Mesendoderm (in vitro differentiated cells): ENCODE data around the gene EDN3.

Experiments
- DNase-seq: peaks from one replicate; pipeline ENCODE4 v3.0.0; 2013
- H2AK5ac ChIP-seq: 2 replicates; pipeline ENCODE4 v1.6.1; 2013; ENCODE audit warnings: low read length, inconsistent platforms
- H2BK120ac ChIP-seq: 2 replicates; pipeline ENCODE4 v1.6.1; 2013; ENCODE audit warnings: low read depth, mild to moderate bottlenecking, low read length, moderate library complexity, mixed read lengths
- H2BK15ac ChIP-seq: replicated peaks from 2 replicates; pipeline ENCODE4 v1.6.1; 2013; ENCODE audit warnings: low read depth, mild to moderate bottlenecking, moderate library complexity
- H2BK5ac ChIP-seq: 2 replicates; pipeline ENCODE4 v1.6.1; 2013; ENCODE audit warnings: low read length, inconsistent platforms
- H3K18ac ChIP-seq: 2 replicates; pipeline ENCODE4 v1.6.1; 2013; ENCODE audit warnings: mild to moderate bottlenecking, low read length, mixed read lengths
- H3K23ac ChIP-seq: one replicate; pipeline ENCODE4 v1.6.1; 2013; ENCODE audit warnings: low read length
- H3K27ac ChIP-seq: 2 replicates; pipeline ENCODE4 v1.5.1; 2013; ENCODE audit warnings: low read depth, mild to moderate bottlenecking, inconsistent platforms, low read length, moderate library complexity
- H3K27me3 ChIP-seq: 2 replicates; pipeline ENCODE4 v1.6.1; 2013; ENCODE audit warnings: low read length, control low read depth, mild to moderate bottlenecking, inconsistent platforms; ENCODE audit not compliant: insufficient read depth, poor library complexity
- H3K36me3 ChIP-seq: 2 replicates; pipeline ENCODE4 v1.6.1; 2013; ENCODE audit warnings: low read length, inconsistent platforms; ENCODE audit not compliant: control insufficient read depth, insufficient read depth
- H3K4ac ChIP-seq: one replicate; pipeline ENCODE4 v1.6.1; 2013; ENCODE audit warnings: low read depth, mild to moderate bottlenecking, low read length, moderate library complexity
- H3K4me1 ChIP-seq: 2 replicates; pipeline ENCODE4 v1.6.1; 2013; ENCODE audit warnings: low read depth, low read length, inconsistent platforms; ENCODE audit not compliant: control insufficient read depth
- H3K4me2 ChIP-seq: 2 replicates; pipeline ENCODE4 v1.6.1; 2013; ENCODE audit warnings: low read length
- H3K4me3 ChIP-seq: 2 replicates; pipeline ENCODE4 v1.5.1; 2013; ENCODE audit warnings: mild to moderate bottlenecking, low read length
- H3K56ac ChIP-seq: one replicate; pipeline ENCODE4 v1.6.1; 2013; ENCODE audit warnings: low read length
- H3K79me1 ChIP-seq: 2 replicates; pipeline ENCODE4 v1.6.1; 2013; ENCODE audit warnings: low read length, inconsistent platforms
- H3K79me2 ChIP-seq: 2 replicates; pipeline ENCODE4 v1.6.1; 2013; ENCODE audit warnings: mild to moderate bottlenecking, low read length; ENCODE audit not compliant: control insufficient read depth, insufficient read depth
- H3K9ac ChIP-seq: 2 replicates; pipeline ENCODE4 v1.6.1; 2013; ENCODE audit warnings: low read length, inconsistent platforms
- H4K5ac ChIP-seq: one replicate; pipeline ENCODE4 v1.6.1; 2013; ENCODE audit warnings: low read length
- H4K8ac ChIP-seq: one replicate; pipeline ENCODE4 v1.6.1; 2013; ENCODE audit warnings: low read depth, mild to moderate bottlenecking, control low read depth, low read length, moderate library complexity
- WGBS: extraction: QIAGEN DNeasy Blood & Tissue Kit; methylation state at CpG from one replicate; pipeline ENCODE4 v1.1.7; 2013; ENCODE audit warnings: low lambda C conversion rate, missing lambda C conversion rate; ENCODE audit not compliant: insufficient coverage; ENCODE audit errors: extremely low coverage; 5-methylcytosine and 5-hydroxymethylcytosine counted together

The EDN3 gene

GRCh38 chr20:59324521-59325141, 24.2 kb downstream of the EDN3 start:
- Histone ChIP-seq H3K79me2 (no peaks in the 10 kb centered on the region), H3K36me3 (no peaks in the 10 kb centered on the region), H3K79me1 (no peaks in the 10 kb centered on the region), H4K8ac (no peak overlapping the region), H3K4me1 (no peaks in the 10 kb centered on the region), H2BK15ac (no peak overlapping the region), H3K4me2 (no peak overlapping the region), H2BK120ac (no peak overlapping the region), H3K18ac (no peak overlapping the region), H3K9ac (no peak overlapping the region), H2AK5ac (no peak overlapping the region), H3K4me3 (no peak overlapping the region), H2BK5ac (no peak overlapping the region), H3K56ac (no peak overlapping the region), H4K5ac (no peak overlapping the region), H3K27ac (no peak overlapping the region), H3K23ac (no peak overlapping the region), H3K4ac (no peak overlapping the region), H3K27me3 (no peaks in the 10 kb centered on the region)
- WGBS: no CpG with 5 or more reads among the region's 10 CpGs
- no peak for DNase-seq

- Histone ChIP-seq H3K79me2 (no peaks in the 10 kb centered on the region), H3K4me3 (no peak overlapping the region), H3K27ac (no peak overlapping the region), H3K4ac (no peak overlapping the region), H3K36me3 (no peaks in the 10 kb centered on the region), H2BK5ac (no peak overlapping the region), H2AK5ac (no peak overlapping the region), H3K27me3 (no peaks in the 10 kb centered on the region), H3K79me1 (no peaks in the 10 kb centered on the region), H4K8ac (no peak overlapping the region), H3K18ac (no peak overlapping the region), H3K23ac (no peak overlapping the region), H3K4me1 (no peaks in the 10 kb centered on the region), H4K5ac (no peak overlapping the region), H3K4me2 (no peak overlapping the region), H3K9ac (no peak overlapping the region), H2BK120ac (no peak overlapping the region), H2BK15ac (no peak overlapping the region), H3K56ac (no peak overlapping the region)
- WGBS: no CpG with 5 or more reads among the region's 10 CpGs
- no peak for DNase-seq
Measured at GRCh38 chr20:59325142-59325523, 24.7 kb downstream of the EDN3 start.

GRCh38 chr20:59326188-59326587, 25.8 kb downstream of the EDN3 start:
- Histone ChIP-seq H4K5ac (no peak overlapping the region), H3K23ac (no peak overlapping the region), H3K79me2 (no peaks in the 10 kb centered on the region), H2AK5ac (no peak overlapping the region), H3K4ac (no peak overlapping the region), H3K56ac (no peak overlapping the region), H2BK5ac (no peak overlapping the region), H2BK120ac (no peak overlapping the region), H3K4me2 (no peak overlapping the region), H3K27me3 (no peaks in the 10 kb centered on the region), H4K8ac (no peak overlapping the region), H3K79me1 (no peaks in the 10 kb centered on the region), H3K27ac (no peak overlapping the region), H2BK15ac (no peak overlapping the region), H3K4me1 (no peaks in the 10 kb centered on the region), H3K9ac (no peak overlapping the region), H3K36me3 (no peaks in the 10 kb centered on the region), H3K18ac (no peak overlapping the region), H3K4me3 (no peak overlapping the region)
- DNase-seq: no peak
- WGBS: no CpG with 5 or more reads among the region's 2 CpGs

GRCh38 chr20:59328071-59328470, 27.7 kb downstream of the EDN3 start:
- no peaks in the 10 kb centered on the region for H3K4me1 ChIP-seq
- H3K4me2 ChIP-seq: no peak overlapping the region
- no peak for DNase-seq
- H4K8ac ChIP-seq: no peak overlapping the region
- H4K5ac ChIP-seq: no peak overlapping the region
- no peak overlapping the region for H3K9ac ChIP-seq
- H3K56ac ChIP-seq: no peak overlapping the region
- no peaks in the 10 kb centered on the region for H3K79me1 ChIP-seq
- H3K27ac ChIP-seq: no peak overlapping the region
- no peak overlapping the region for H3K18ac ChIP-seq
- H3K79me2 ChIP-seq: no peaks in the 10 kb centered on the region
- WGBS: no CpG with 5 or more reads among the region's 4 CpGs
- no peak overlapping the region for H3K23ac ChIP-seq
- H3K36me3 ChIP-seq: no peaks in the 10 kb centered on the region
- H2AK5ac ChIP-seq: no peak overlapping the region
- no peak overlapping the region for H2BK120ac ChIP-seq
- H3K4ac ChIP-seq: no peak overlapping the region
- H3K27me3 ChIP-seq: no peaks in the 10 kb centered on the region
- no peak overlapping the region for H3K4me3 ChIP-seq
- H2BK5ac ChIP-seq: no peak overlapping the region
- no peak overlapping the region for H2BK15ac ChIP-seq

GRCh38 chr20:59331721-59332329, 31.4 kb downstream of the EDN3 start:
- H3K4me3 ChIP-seq: no peak overlapping the region
- H3K79me2 ChIP-seq: no peaks in the 10 kb centered on the region
- no peak overlapping the region for H3K4ac ChIP-seq
- WGBS: no CpG with 5 or more reads among the region's 12 CpGs
- no peak overlapping the region for H4K5ac ChIP-seq
- H2BK120ac ChIP-seq: no peak overlapping the region
- H3K4me1 ChIP-seq: no peaks in the 10 kb centered on the region
- H3K27ac ChIP-seq: no peak overlapping the region
- no peaks in the 10 kb centered on the region for H3K79me1 ChIP-seq
- H2BK15ac ChIP-seq: no peak overlapping the region
- H2BK5ac ChIP-seq: no peak overlapping the region
- H3K4me2 ChIP-seq: no peak overlapping the region
- H2AK5ac ChIP-seq: no peak overlapping the region
- no peak overlapping the region for H3K23ac ChIP-seq
- peak; percentile 81 for DNase-seq
- H4K8ac ChIP-seq: no peak overlapping the region
- H3K56ac ChIP-seq: no peak overlapping the region
- H3K9ac ChIP-seq: no peak overlapping the region
- H3K18ac ChIP-seq: no peak overlapping the region
- H3K27me3 ChIP-seq: no peaks in the 10 kb centered on the region
- H3K36me3 ChIP-seq: no peaks in the 10 kb centered on the region
